ENCODE results near the gene CTRB1. TPM values are rescaled to one million over a fixed set of nuclear protein-coding genes. Genes with fewer than 3 reads are reported as not detected.

Gene CTRB1
- not detected for total RNA-seq
- long read RNA-seq: 0 reads

DNA sequence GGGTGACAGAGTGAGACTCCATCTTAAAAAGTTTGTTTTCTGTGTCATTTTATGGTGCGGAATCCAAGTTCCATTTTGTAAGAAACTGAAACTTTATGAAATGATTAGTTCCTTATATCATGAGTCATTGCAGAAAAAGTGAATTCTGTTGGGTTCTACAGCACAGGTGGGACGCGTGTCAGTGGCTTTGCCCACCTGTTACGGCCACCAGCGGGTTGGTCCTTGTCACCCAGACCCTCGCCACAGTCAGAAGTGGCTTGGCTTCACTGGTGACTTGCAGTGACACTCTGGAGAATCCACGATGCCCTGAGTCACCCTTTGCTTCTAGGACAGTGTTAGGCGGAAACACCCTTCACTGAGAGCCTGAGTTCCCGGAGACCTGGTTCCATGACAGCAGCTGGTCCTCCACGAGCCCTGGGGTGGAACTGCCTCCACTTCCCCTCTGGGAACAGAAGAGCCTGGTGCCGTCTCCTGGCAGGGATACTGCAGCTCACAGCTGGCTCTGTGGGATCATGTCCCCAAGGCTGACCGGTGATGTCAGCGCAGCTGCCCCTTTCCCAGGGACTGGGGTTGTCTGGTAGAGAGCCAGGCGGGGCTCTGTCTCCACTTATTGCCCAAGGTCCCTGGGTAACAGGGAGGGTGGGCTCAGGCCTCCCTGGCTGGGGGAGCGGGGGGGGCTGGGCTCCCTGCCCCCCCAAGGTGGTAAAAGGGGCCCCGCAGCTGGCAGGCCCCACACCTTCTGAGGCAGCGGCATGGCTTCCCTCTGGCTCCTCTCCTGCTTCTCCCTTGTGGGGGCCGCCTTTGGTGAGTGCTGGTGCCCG, at the start of gene CTRB1:
Gene CTRB1 (plus strand): TSS at position 733 of the 821 bp plus-strand sequence. CDS start 20 bp downstream, at position 753.
- DNase-seq (ENCODE audit: missing footprints) (peak; percentile 17), ATAC-seq (no peak)
- intact Hi-C loops (cut with DNase I): no loop called here

DNA sequence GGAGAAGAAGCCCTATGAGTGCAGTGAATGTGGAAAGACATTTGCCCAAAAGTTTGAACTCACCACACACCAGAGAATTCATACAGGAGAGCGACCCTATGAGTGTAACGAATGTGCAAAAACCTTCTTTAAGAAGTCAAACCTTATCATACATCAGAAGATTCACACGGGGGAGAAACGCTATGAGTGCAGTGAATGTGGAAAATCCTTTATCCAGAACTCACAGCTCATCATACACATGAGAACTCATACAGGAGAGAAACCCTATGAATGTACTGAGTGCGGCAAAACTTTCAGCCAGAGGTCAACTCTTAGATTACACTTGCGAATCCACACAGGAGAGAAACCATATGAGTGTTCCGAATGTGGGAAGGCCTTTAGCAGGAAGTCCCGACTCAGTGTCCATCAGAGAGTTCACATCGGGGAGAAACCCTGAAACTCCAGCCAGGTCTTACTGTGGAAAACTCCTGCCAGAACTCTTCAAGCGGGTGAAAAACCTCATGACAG, 48.8 kb upstream of the CTRB1 start:
- ATAC-seq: no peak
- intact Hi-C loops (cut with DNase I): no loop called here

DNA sequence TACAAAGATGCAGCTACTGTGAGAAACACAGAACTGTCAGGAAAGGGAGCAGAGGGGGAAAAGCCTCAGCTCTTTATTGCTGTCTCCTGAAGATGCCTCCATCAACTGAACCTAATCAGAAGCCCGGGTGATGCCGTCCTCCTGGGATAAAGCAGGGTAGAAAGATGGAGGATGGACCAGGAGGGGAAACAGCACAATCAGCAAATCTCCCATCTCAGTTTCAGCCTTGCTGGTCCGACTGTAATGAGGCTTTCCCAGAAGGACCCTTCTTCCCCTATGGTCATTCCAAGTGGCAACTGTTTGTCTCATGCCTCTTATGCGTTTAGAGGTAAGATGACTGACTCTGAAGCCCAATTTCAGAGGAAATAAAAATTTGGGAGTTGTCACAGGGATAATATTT, 46.2 kb upstream of the CTRB1 start:
- DNase-seq (ENCODE audit: missing footprints) (no peak), ATAC-seq (no peak)
- intact Hi-C loops (cut with DNase I): no loop called here

More for the DNA sequence above, 48.8 kb upstream of the CTRB1 start:
- no peak for DNase-seq (ENCODE audit: missing footprints)

DNA sequence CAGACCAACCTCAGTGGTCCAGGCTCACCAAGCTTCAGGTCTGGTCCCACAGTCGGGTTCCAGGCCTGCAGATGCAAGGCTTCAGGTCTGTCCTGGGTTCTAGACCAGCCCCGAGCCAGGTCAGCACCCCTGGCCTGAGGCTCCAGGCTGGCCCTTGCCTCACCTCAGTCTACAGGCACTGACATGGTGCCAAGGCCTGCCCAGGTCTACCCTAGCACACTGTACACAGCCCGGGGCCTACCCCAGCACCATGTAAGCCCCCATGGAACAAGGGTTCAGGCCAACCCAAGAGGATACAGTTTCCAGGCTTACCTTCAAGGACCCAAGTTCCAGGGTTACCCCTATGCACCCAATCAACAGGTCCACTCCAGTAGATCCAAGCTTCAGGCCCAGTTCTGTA, 43.7 kb upstream of the CTRB1 start:
- intact Hi-C loops (cut with DNase I): no loop called here
- ATAC-seq: no peak

DNA sequence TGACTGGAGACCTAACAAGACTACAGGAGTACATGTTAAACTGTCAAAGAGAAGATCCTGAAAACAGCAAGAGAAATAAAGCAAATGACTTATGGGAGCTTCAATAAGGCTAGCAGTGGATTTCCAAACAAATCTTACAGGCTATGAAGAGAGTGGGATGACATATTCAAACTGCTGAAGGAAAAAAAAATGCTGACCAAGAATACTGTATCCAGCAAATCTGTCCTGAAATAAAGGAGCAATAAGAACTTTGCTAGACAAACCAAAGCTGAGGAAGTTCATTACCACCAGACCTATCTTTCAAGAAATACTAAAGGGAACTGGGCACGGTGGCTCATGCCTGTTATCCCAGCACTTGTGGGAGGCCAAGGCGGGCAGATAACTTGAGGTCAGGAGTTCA, 41.9 kb upstream of the CTRB1 start:
- ATAC-seq: no peak
- no peak for DNase-seq (ENCODE audit: missing footprints)
- intact Hi-C loops (cut with DNase I): no loop called here

More for the DNA sequence above, 43.7 kb upstream of the CTRB1 start:
- no peak for DNase-seq (ENCODE audit: missing footprints)

DNA sequence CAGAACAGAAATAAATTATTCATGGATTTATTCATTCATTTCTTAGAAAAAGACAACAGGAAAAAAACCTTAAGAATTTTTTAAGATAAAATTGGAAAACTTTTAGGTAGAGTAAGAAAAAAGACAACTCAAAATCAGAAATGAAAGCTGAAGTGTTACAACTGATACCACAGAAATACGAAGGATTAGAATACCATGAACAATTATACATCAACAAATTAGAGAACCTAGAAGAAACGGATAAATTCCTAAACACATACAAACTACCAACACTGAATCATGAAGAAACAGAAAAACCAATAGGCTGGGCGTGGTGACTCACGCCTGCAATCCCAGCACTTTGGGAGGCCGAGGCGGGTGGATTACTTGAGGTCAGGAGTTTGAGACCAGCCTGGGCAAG, 39.6 kb upstream of the CTRB1 start:
- ATAC-seq (no peak), DNase-seq (ENCODE audit: missing footprints) (no peak)
- intact Hi-C loops (cut with DNase I): no loop called here

DNA sequence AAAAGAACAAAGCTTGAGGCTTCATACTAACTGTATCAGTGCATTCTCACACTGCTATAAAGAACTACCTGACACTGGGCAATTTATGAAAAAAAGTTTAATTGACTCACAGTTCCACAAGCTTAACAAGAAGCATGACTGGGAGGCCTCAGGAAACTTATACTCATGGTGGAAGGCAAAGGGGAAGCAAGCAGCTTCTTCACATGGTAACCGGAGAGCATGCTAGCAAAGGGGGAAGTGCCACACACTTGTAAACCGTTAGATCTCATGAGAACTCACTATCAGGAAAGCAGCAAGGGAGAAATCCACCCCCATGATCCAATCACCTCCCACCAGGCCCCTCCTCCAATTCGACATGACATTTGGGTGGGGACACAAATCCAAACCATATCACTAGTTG, 37.2 kb upstream of the CTRB1 start:
- DNase-seq (ENCODE audit: missing footprints) (no peak), ATAC-seq (no peak)
- intact Hi-C loops (cut with DNase I): no loop called here

DNA sequence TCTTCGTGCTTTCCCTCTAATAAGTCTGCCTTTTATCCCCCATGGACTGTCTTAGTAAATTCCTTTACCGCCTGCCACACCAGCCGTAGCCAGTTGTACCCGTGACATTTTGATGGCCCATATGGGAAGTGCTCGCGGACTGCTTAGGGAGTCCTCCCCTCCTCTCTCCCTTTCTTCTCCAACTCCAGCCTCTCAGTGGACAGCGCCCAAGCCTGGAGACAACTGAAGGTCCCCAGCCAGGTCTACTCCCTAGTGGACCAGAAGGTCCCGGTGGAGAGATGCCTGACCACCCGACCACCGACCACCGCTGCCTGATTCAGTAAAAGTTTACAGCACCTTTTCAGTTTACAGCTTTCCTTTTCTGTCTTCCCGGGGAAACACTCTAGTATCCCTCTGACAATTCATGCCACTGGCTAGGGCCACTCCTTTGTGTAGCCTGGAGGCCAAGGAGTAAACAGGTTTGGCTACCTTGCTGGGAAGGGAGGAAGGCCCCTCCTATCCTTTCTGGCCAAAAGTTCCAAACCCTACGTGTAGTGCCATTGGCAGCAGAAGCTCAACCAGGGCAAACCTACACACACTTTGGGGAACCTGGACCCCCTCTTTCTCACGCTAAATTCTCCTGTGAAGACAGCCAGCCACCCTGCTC, 29.8 kb upstream of the CTRB1 start:
- ATAC-seq (no peak), DNase-seq (ENCODE audit: missing footprints) (no peak)
- intact Hi-C loops (cut with DNase I): no loop called here

DNA sequence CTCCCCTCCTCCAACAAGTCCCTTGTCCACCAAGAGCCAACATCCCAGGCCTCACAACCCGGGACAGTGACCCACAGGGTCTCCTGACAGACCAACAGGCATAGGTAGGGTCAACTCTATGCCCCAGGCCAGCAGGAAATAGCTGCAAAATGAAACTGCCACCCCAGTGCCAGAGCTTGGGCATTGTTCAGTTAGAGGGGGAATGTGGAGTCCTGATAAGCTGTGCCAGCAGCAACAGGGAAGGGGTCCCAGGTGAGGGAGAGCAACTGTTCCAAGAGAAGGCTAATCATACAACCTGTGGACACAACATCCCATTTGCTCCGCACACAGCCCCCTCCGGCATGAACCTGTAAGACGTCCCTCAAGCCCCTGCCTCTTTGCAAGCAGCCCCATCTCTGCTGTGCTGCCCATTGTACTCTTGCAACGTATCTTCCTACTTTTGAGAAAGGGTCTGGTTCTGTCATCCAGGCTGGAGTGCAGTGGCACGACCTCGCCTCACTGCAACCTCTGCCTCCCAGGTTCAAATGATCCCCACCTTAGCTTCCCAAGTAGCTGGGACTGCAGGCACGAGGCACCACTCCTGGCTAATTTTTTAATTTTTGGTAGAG, 29.0 kb upstream of the CTRB1 start:
- ATAC-seq: no peak

DNA sequence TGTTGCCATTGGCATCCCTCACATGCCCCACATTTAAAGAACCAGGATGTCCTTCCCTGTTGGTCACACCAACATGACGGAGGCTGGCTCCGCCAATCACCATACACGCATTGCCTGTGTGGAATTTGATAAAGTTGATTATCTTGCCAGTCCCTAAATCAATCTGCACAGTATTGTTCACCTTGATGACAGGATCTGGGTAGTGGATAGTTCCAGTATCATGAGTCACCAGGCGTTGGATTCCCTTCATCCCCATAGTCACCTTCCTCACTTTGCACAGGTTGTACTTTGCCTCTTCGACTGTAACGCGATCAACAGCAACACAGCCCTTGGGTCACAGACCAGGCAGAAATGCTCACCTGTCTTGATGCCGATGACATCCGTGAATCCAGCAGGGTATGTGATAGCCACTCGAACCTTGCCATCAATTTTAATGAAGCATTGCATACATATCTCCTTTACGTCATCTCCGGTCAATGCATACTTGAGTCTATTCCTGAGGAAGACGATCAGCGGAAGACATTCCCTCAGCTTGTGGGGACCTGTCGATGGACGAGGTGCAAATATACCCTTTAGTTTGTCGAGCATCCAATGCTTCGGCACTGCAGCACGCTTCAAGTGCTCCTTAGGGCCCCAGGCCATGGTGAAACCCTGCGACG, 26.1 kb upstream of the CTRB1 start:
- DNase-seq (ENCODE audit: missing footprints): no peak
- intact Hi-C loops (cut with DNase I): no loop called here
- ATAC-seq: no peak

More for the DNA sequence above, 29.0 kb upstream of the CTRB1 start:
- intact Hi-C loops (cut with DNase I): no loop called here
- DNase-seq (ENCODE audit: missing footprints): no peak

DNA sequence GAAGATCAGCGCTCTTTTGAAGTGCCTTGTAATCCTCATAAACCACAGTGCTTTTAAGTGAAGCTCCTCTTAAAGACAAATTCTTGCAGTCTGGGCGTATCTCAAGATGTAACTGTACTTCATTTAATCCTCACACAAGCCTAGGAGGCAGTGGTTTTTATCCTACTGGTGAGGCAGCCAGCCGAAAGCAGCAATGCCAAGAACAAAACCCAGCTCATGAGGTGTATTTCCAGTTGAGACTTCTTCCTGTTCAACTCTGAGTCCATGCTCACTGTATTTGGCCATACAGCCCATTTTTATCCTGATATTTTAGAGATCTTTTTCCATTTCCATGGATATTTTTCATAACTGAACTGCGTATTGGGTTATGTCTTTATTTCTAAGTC, 25.5 kb upstream of the CTRB1 start:
- ATAC-seq: no peak
- intact Hi-C loops (cut with DNase I): no loop called here
- no peak for DNase-seq (ENCODE audit: missing footprints)

DNA sequence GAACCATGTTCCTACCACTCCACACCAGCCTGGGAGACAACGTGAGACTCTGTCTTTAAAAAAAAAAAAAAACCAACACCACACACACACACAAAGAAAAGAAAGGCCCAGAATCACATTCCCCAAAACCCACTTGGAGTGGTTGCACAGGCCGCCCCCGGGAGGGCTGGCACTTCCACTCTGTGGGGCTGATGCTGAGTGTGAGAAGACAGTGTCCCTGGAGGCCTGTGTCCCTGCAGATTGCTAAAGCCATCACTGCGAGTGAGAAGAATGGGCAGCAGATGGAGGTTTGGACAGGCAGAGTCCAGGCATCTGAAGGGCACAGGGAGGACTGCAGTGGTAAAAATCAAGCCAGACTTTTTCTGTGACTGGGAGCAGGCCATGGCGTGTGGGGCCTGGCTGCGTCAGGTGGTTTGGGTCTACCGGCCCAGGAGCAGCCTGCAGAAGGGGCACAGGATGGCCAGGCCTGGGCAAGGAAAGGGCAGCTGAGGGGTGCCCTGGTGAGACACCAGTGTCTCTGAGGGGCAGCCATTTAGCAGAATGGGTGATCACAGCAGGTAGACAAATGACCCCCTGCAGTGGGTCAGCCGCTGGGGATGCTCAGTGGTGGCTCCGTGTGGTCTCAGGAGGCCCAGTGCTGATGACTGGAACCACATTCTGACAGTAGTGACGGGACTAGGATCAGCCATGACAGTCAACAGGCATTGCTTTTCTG, 24.9 kb upstream of the CTRB1 start:
- DNase-seq (ENCODE audit: missing footprints) (no peak), ATAC-seq (no peak)
- intact Hi-C loops (cut with DNase I): no loop called here

DNA sequence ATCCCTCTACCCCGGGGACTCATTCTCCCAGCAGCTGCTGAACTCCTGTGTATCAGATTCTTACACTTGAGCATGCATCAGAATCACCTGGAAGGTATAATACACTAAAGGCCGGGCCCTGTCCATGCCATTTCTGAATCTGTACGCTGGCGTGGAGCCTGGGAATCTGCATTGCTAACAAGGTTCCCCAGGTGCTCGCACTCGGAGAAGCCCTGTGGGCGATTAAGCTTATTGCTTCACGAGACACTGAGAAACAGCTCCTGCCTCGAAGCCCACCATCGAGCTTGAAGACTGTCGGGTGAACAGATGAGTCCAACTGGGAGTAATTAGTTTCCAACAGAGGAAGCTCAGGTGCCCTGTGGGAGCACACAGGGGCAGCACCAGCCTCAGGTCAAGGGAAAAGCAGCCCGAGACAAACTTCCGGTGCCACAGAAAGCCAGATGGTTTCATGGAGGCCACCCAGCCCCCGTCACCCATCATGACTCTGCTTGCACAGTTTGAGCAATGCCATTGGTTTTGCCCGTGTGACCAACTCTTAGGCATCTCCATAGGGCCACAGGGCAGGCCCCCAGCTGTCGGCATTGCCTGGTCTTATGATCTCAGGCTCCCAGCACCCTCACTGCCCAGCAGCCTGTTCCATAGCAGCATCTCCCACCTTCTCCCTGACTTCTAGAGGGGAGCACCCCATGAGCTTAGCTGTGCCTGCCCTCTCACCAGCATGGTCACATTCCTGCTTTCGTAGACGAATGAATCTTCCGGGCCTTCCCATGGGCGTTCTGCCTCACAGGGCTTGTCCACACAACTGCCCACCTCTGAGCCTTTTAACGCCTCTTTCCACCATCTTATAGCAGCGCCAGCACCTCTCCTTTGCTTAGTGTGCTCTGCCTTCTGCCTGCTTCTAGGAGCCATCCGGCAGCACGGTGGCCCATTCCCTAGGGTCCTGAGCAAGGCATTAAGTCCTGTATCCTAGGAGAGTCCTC, 22.7 kb upstream of the CTRB1 start:
- intact Hi-C loops (cut with DNase I): loop anchor here (5.0 kb wide), 1 partner anchor 566 kb away; no protein-coding TSS in a partner anchor
- DNase-seq (ENCODE audit: missing footprints) (no peak), ATAC-seq (no peak)

DNA sequence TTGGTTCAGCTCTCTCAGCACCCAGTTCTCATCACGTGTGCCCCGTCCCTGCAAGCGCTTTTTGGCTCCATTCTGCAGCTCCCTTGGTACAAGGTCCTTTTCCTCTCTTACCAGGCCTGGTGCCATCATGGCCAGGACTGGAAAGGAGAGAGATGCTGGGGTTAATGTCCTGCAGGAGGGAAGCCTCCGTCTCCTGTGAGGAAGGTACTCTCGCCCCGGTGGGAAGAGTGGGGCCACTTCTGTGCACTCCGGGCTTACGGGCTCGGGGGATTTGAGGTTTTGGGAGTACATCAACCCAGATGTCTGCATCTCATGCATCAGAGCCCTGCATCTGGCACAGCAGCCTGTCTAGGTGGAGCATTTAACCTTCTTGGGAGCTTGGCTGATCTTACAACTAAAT, 22.0 kb upstream of the CTRB1 start:
- DNase-seq (ENCODE audit: missing footprints) (no peak), ATAC-seq (no peak)
- intact Hi-C loops (cut with DNase I): loop anchor here (5.0 kb wide), 1 partner anchor 565 kb away; no protein-coding TSS in a partner anchor

DNA sequence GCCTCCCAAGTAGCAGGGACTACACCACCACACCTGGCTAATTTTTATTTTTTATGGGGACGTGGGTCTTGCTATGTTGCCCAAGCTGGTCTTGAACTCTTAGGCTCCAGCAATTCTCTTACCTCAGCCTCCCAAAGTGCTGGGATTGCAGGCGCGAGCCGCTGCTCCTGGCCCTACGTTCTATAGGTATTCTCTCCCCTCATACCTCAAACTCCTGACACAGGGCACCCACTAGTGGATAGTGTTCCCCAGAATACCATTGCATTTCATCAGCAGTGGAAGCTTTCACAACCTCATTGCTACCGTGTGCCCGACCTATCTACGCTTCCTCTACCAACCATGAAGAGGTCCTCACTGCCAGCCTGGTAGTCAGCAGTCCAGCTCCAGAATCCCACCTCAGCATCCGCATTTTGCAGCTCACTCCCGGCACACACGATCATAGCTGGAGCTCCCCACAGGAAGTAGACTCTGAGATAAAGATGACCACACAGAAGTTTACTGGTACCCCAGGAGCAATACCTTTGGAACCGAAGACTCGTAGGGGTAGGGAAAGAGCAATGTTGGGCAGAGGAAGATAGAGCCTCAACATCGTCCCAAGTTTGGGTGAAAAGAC, 21.2 kb upstream of the CTRB1 start:
- no peak for DNase-seq (ENCODE audit: missing footprints)
- ATAC-seq: no peak
- intact Hi-C loops (cut with DNase I): loop anchor here (2.0 to 5.0 kb wide), 2 partner anchors 267 to 565 kb away; partner anchors contain the start of gene TMEM170A

DNA sequence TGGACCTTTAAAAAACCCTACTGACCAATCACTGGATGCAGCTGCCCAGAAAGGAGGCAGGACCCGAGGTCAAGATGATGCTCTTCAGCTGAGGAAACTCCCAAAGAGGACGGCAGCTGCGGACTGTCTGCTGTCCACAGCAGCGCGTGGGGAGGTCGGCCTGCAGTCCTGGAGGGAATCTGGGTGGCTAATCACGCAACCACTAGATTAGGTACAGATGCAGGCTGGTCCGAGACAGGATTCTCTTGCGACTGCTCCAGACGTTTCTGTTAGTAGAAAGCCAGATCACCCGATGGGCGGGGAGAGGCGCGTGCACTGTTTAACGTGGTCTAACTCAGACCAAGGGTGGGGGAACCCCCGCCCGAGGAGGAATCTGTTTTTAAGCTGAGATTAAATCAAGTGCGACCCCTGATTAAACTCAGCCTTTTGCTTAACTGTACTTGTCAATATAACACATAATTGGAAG, 20.6 kb upstream of the CTRB1 start:
- intact Hi-C loops (cut with DNase I): loop anchor here (2.0 to 5.0 kb wide), 2 partner anchors 267 to 564 kb away; partner anchors contain the start of gene TMEM170A

More for the DNA sequence above, 20.6 kb upstream of the CTRB1 start:
- peak; percentile 17 for ATAC-seq
- DNase-seq (ENCODE audit: missing footprints): no peak
